H9 (cell line): ENCODE measurements around the gene PTGR1. TPM values are rescaled to one million over a fixed set of nuclear protein-coding genes. Genes with fewer than 3 reads are reported as not detected.
A peak's percentile ranks its signal among the peaks of the same experiment; 100 is the strongest.

ENCODE experiments used
- DNase-seq: peaks from one replicate; pipeline ENCODE4 v3.0.0-alpha.2; 2017
- H2AFZ ChIP-seq: one replicate; pipeline ENCODE4 v1.6.1; 2013; ENCODE audit warnings: mild to moderate bottlenecking, low read length, control low read depth, moderate library complexity
- H2AK5ac ChIP-seq: 2 replicates; pipeline ENCODE4 v1.6.1; 2013; ENCODE audit warnings: low read length, control low read depth, mixed read lengths; ENCODE audit not compliant: insufficient read length
- H2BK120ac ChIP-seq: one replicate; pipeline ENCODE4 v1.6.1; 2013; ENCODE audit warnings: low read depth, mild to moderate bottlenecking, low read length, control low read depth, inconsistent platforms; ENCODE audit not compliant: poor library complexity, severe bottlenecking
- H2BK12ac ChIP-seq: 2 replicates; pipeline ENCODE4 v1.6.1; 2013; ENCODE audit warnings: low read length, control low read depth, mixed read lengths, low read depth; ENCODE audit not compliant: insufficient read length
- H2BK15ac ChIP-seq: 2 replicates; pipeline ENCODE4 v1.6.1; 2013; ENCODE audit warnings: low read depth, low read length, control low read depth
- H2BK20ac ChIP-seq: one replicate; pipeline ENCODE4 v1.6.1; 2013; ENCODE audit warnings: low read depth, mild to moderate bottlenecking, low read length, control low read depth, inconsistent platforms; ENCODE audit not compliant: poor library complexity, severe bottlenecking
- H2BK5ac ChIP-seq: 2 replicates; pipeline ENCODE4 v1.6.1; 2013; ENCODE audit warnings: low read length, control low read depth, mixed read lengths; ENCODE audit not compliant: insufficient read length
- H3K14ac ChIP-seq: 2 replicates; pipeline ENCODE4 v1.6.1; 2013; ENCODE audit warnings: low read length, control low read depth; ENCODE audit not compliant: insufficient read depth
- H3K18ac ChIP-seq: 2 replicates; pipeline ENCODE4 v1.6.1; 2013; ENCODE audit warnings: low read depth, mild to moderate bottlenecking, mixed read lengths, low read length, control low read depth; ENCODE audit not compliant: insufficient read length
- H3K23ac ChIP-seq: 2 replicates; pipeline ENCODE4 v1.6.1; 2013; ENCODE audit warnings: low read length, control low read depth, mixed read lengths, low read depth; ENCODE audit not compliant: insufficient read length
- H3K23me2 ChIP-seq: 2 replicates; pipeline ENCODE4 v1.6.1; 2013; ENCODE audit warnings: low read depth, mild to moderate bottlenecking, mixed read lengths, low read length, control low read depth; ENCODE audit not compliant: insufficient read length, poor library complexity, severe bottlenecking
- H3K27ac ChIP-seq: 2 replicates; pipeline ENCODE4 v1.5.1; 2013; ENCODE audit warnings: low read length, control low read depth, mixed read lengths, low read depth; ENCODE audit not compliant: insufficient read length
- H3K27me3 ChIP-seq: 2 replicates; pipeline ENCODE4 v1.6.1; 2013; ENCODE audit warnings: low read length, control low read depth, inconsistent platforms; ENCODE audit not compliant: insufficient read depth
- H3K4ac ChIP-seq: 2 replicates; pipeline ENCODE4 v1.6.1; 2013; ENCODE audit warnings: low read depth, mild to moderate bottlenecking, control low read depth, inconsistent platforms, low read length, moderate library complexity
- H3K4me1 ChIP-seq: 2 replicates; pipeline ENCODE4 v1.6.1; 2013; ENCODE audit warnings: low read length, control low read depth, inconsistent platforms; ENCODE audit not compliant: insufficient read depth
- H3K4me2 ChIP-seq: 2 replicates; pipeline ENCODE4 v1.6.1; 2013; ENCODE audit warnings: low read length, control low read depth, mixed read lengths; ENCODE audit not compliant: insufficient read length, insufficient read depth
- H3K56ac ChIP-seq: 2 replicates; pipeline ENCODE4 v1.6.1; 2013; ENCODE audit warnings: low read depth, mild to moderate bottlenecking, mixed read lengths, low read length, control low read depth; ENCODE audit not compliant: insufficient read length
- H3K79me1 ChIP-seq: 2 replicates; pipeline ENCODE4 v1.6.1; 2013; ENCODE audit warnings: low read depth, mild to moderate bottlenecking, moderate library complexity, low read length, control low read depth, inconsistent platforms; ENCODE audit not compliant: insufficient read depth, poor library complexity, severe bottlenecking
- H3K79me2 ChIP-seq: 2 replicates; pipeline ENCODE4 v1.6.1; 2013; ENCODE audit warnings: low read length, control low read depth, inconsistent platforms; ENCODE audit not compliant: insufficient read depth
- H3K9ac ChIP-seq: 2 replicates; pipeline ENCODE4 v1.6.1; 2013; ENCODE audit warnings: low read length, control low read depth, mixed read lengths; ENCODE audit not compliant: insufficient read length; ENCODE audit errors: extremely low read depth
- H3K9me3 ChIP-seq: one replicate; pipeline ENCODE4 v1.6.1; 2013; ENCODE audit warnings: low read depth, low read length, inconsistent platforms; ENCODE audit not compliant: control insufficient read depth
- H3T11ph ChIP-seq: one replicate; pipeline ENCODE4 v1.6.1; 2013; ENCODE audit warnings: mild to moderate bottlenecking, low read length, control low read depth, inconsistent platforms
- H4K20me1 ChIP-seq: one replicate; pipeline ENCODE4 v1.6.1; 2013; ENCODE audit not compliant: control insufficient read depth, insufficient read length, insufficient read depth
- H4K5ac ChIP-seq: 2 replicates; pipeline ENCODE4 v1.6.1; 2013; ENCODE audit warnings: low read depth, mild to moderate bottlenecking, mixed read lengths, low read length, control low read depth; ENCODE audit not compliant: insufficient read length
- H4K8ac ChIP-seq: replicated peaks from 2 replicates; pipeline ENCODE4 v1.6.1; 2013; ENCODE audit warnings: low read length, control low read depth, mixed read lengths, low read depth; ENCODE audit not compliant: insufficient read length
- H4K91ac ChIP-seq: 2 replicates; pipeline ENCODE4 v1.6.1; 2013; ENCODE audit warnings: low read depth, mild to moderate bottlenecking, moderate library complexity, mixed read lengths, low read length, control low read depth; ENCODE audit not compliant: insufficient read length
- H3K27ac Mint-ChIP-seq, 3 experiments: 2 replicates in 2 of 3; 3 replicates in 1 of 3; pipeline ENCODE4 v1.8.0; 2020 to 2021; ENCODE audit warnings: mixed read lengths in 3 of 3, mild to moderate bottlenecking in 1 of 3, moderate library complexity in 1 of 3
- H3K27me3 Mint-ChIP-seq: 2 replicates; pipeline ENCODE4 v1.8.0; 2021; ENCODE audit warnings: low read depth, mild to moderate bottlenecking, moderate library complexity, mixed read lengths
- H3K36me3 Mint-ChIP-seq, 3 experiments: 2 replicates in 2 of 3; 3 replicates in 1 of 3; pipeline ENCODE4 v1.8.0; 2020 to 2021; ENCODE audit warnings: low read depth in 3 of 3, mixed read lengths in 3 of 3; ENCODE audit not compliant: insufficient read depth in 1 of 3
- H3K4me1 Mint-ChIP-seq, 2 experiments: 2 replicates each; pipeline ENCODE4 v1.8.0; 2020; ENCODE audit warnings: mixed read lengths in 2 of 2
- H3K4me3 Mint-ChIP-seq, 2 experiments: 2 replicates in 1 of 2; 3 replicates in 1 of 2; pipeline ENCODE4 v1.8.0; 2020 to 2021; ENCODE audit warnings: mild to moderate bottlenecking in 2 of 2, mixed read lengths in 2 of 2, moderate library complexity in 1 of 2
- H3K9me3 Mint-ChIP-seq, 2 experiments: 2 replicates in 1 of 2; 3 replicates in 1 of 2; pipeline ENCODE4 v1.8.0; 2020; ENCODE audit warnings: mild to moderate bottlenecking in 2 of 2, mixed read lengths in 2 of 2, moderate library complexity in 1 of 2
- CTCF ChIP-seq: fragments of 200-600 bp; sonication (generic); conservative IDR thresholded peaks from 3 replicates; pipeline ENCODE4 v1.8.0; 2021; ENCODE audit warnings: antibody characterized with exemption, mild to moderate bottlenecking
- WGBS: extraction: QIAGEN DNeasy Blood & Tissue Kit; methylation state at CpG from one replicate; pipeline ENCODE4 v1.1.7; 2013; ENCODE audit warnings: missing lambda C conversion rate, low lambda C conversion rate, mixed read lengths; ENCODE audit not compliant: insufficient read length; ENCODE audit errors: extremely low coverage; 5-methylcytosine and 5-hydroxymethylcytosine counted together
- total RNA-seq: library from RNA; stranded (reverse); gene quantifications from 2 replicates; pipeline ENCODE4 v1.2.1, GENCODE V29; 2021

The PTGR1 gene
- total RNA-seq, 1 experiment from 2014 or later = 45.2 TPM

DNA sequence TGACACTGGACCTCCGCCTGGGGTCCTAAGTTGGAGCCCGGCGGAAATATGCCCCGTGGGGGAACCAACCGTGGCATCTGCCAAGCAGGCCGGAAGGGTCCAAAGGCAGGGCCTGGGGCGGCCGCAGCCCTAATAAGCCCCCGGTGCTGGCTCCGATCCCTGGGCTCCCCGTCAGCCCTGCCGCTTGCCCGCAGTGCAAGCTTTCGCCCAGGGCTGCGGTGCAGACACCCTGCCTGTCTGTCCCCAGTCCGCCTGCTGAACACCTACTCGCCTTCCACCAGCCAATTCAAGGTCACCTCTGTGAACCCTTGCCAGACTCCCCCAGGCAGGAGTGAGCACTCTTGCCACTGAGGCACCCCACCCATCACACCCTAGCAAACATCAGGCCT lies 502 bp upstream of the PTGR1 start:
- H3T11ph ChIP-seq = no peak overlapping the region
- no peak overlapping the region for H3K4ac ChIP-seq
- H3K79me1 ChIP-seq = no peaks in the 10 kb centered on the region
- H2BK5ac ChIP-seq = no peak overlapping the region
- no peak overlapping the region for H3K27ac ChIP-seq
- peak overlapping the region; percentile 100 for H3K4me2 ChIP-seq
- H3K4me1 Mint-ChIP-seq = peaks cover 6 to 10% of the 10 kb centered on the region in 2 experiments; a peak in 3 of 4 replicates
- no peak overlapping the region for H2AFZ ChIP-seq
- no peak overlapping the region for H3K56ac ChIP-seq
- no peak overlapping the region for H2BK120ac ChIP-seq
- no peak for DNase-seq
- no peak overlapping the region for H4K5ac ChIP-seq
- no peaks in the 10 kb centered on the region for H3K27me3 ChIP-seq
- H3K23ac ChIP-seq = no peak overlapping the region
- H3K4me1 ChIP-seq = no peaks in the 10 kb centered on the region
- H4K20me1 ChIP-seq = no peaks in the 10 kb centered on the region
- H2BK12ac ChIP-seq = no peak overlapping the region
- no peaks in the 10 kb centered on the region for H3K9me3 ChIP-seq
- no peak overlapping the region; the same call in 1 of the 2 replicates for H3K14ac ChIP-seq
- peaks cover 12% of the 10 kb centered on the region for H3K27me3 Mint-ChIP-seq
- peaks cover 18% of the 10 kb centered on the region for H3K23me2 ChIP-seq
- H3K9ac ChIP-seq = no peak overlapping the region
- no peak overlapping the region for H2BK15ac ChIP-seq
- H3K18ac ChIP-seq = no peak overlapping the region
- no CpG with 5 or more reads among the region's 17 CpGs for WGBS
- no peak overlapping the region for H4K91ac ChIP-seq
- H3K79me2 ChIP-seq = no peaks in the 10 kb centered on the region
- H3K27ac Mint-ChIP-seq = peak overlapping the region in 1 of 3 experiments; percentile 92; a peak in 1 of 7 replicates
- H3K9me3 Mint-ChIP-seq = no peaks in the 10 kb centered on the region
- no peak overlapping the region for H2AK5ac ChIP-seq
- H3K4me3 Mint-ChIP-seq = peak overlapping the region; percentile 82 to 90
- H3K36me3 Mint-ChIP-seq = peaks cover 6 to 26% (median 20%) of the 10 kb centered on the region in 3 experiments
- no peak for TF ChIP-seq CTCF
- no peak overlapping the region for H4K8ac ChIP-seq
- no peak overlapping the region for H2BK20ac ChIP-seq
